ENCODE results near the gene PARP3. TPM values are rescaled to one million over a fixed set of nuclear protein-coding genes. Genes with fewer than 3 reads are reported as not detected.

The PARP3 gene
- total and polyA plus RNA-seq, 9 of the 15 experiments (the other 6 are each of a cell fraction or from before 2014, with no cell fraction given) = 0.46 to 6.6 (median 4.5) TPM

GRCh38 chr3:51916418-51916817 is 25.7 kb upstream of the PARP3 start:
- in situ Hi-C loops (cut with MboI) (no loop called here), intact Hi-C loops (cut with micrococcal nuclease) (no loop called here)
- no peaks in the 10 kb centered on the region for H3K36me3 ChIP-seq (ENCODE audit: control insufficient read depth, insufficient read depth, low read length)
- H3K4me2 ChIP-seq (ENCODE audit: insufficient read depth, low read length) = no peak overlapping the region
- no peak for DNase-seq (ENCODE audit: extremely low read depth in 1 of 4, low spot score in 3 of 4)
- H3K27me3 ChIP-seq (ENCODE audit: control insufficient read depth in 2 of 2, insufficient read depth in 2 of 2, low read length in 2 of 2) = peaks cover 0 to 10% of the 10 kb centered on the region in 2 experiments; a peak in 3 of 5 replicates
- H3K4me1 ChIP-seq (replicated peaks in 1 of 2; ENCODE audit: control insufficient read depth in 2 of 2, insufficient read depth in 2 of 2, low read length in 2 of 2) = no peaks in the 10 kb centered on the region
- H3K79me2 ChIP-seq (ENCODE audit: control insufficient read depth, insufficient read depth, low read length) = no peaks in the 10 kb centered on the region
- no peak overlapping the region for H2AFZ ChIP-seq (ENCODE audit: low read depth, low read length)
- ChIA-PET POLR2A (no interaction called here), CTCF (ENCODE audit: low intra/inter-chr PET ratio) (no interaction called here)
- H3K4me3 ChIP-seq = no peak overlapping the region
- FAIRE-seq = no peak
- H4K20me1 ChIP-seq (replicated peaks; ENCODE audit: control insufficient read depth, insufficient read depth, low read length) = no peaks in the 10 kb centered on the region
- H3K27ac ChIP-seq (ENCODE audit: extremely low read depth, low read depth, low read length) = no peak overlapping the region
- TF ChIP-seq POLR2B (IDR thresholded peaks at IDR 0.05; ENCODE audit: low read depth, partially characterized antibody) = no peak
- TF ChIP-seq TEAD4 (IDR thresholded peaks at IDR 0.05; ENCODE audit: low read length) = no peak
- no peak for TF ChIP-seq TEAD4 (CRISPR knock-in tag; IDR thresholded peaks at IDR 0.05; ENCODE audit: borderline replicate concordance)
- TF ChIP-seq PML (IDR thresholded peaks at IDR 0.05; ENCODE audit: low read length) = no peak
- TF ChIP-seq XRCC5 (IDR thresholded peaks at IDR 0.05; ENCODE audit: low read depth, low read length) = no peak
- TF ChIP-seq HDAC2 (IDR thresholded peaks at IDR 0.05) = no peak
- TF ChIP-seq NFYB (IDR thresholded peaks at IDR 0.05; ENCODE audit: extremely low read depth, insufficient read length) = no peak
- no peak for TF ChIP-seq HNRNPK (IDR thresholded peaks at IDR 0.05; ENCODE audit: low read depth, low read length, poor library complexity, severe bottlenecking)
- TF ChIP-seq RFX5 (IDR thresholded peaks at IDR 0.05; ENCODE audit: low read depth, low read length) = no peak
- no peak for TF ChIP-seq ZKSCAN3 (CRISPR knock-in tag; IDR thresholded peaks at IDR 0.05)
- no peaks in the 10 kb centered on the region for H3K9me1 ChIP-seq (ENCODE audit: control insufficient read depth, insufficient read depth, low read length)
- BruUV-seq (replicated peaks) = no TSS peak
- H3K9ac ChIP-seq (ENCODE audit: insufficient read depth in 1 of 2, low read depth in 2 of 2, low read length in 2 of 2) = no peak overlapping the region
- H3K9me3 ChIP-seq (replicated peaks; ENCODE audit: control insufficient read depth, insufficient read depth, low read depth, low read length) = no peaks in the 10 kb centered on the region
- WGBS (ENCODE audit: insufficient coverage, low coverage, missing lambda C conversion rate) = 0% methylated on average over 5 of the region's 5 CpGs
- ATAC-seq = no peak
